HG03457 (cell line): ENCODE results near the gene CDH23.

ENCODE experiments used
- ATAC-seq: cut with Tn5 transposase; IDR thresholded peaks from one replicate; pipeline ENCODE4 v1.9.1; 2021; ENCODE audit warnings: moderate number of reproducible peaks; ENCODE audit not compliant: unreplicated experiment

The CDH23 gene

DNA sequence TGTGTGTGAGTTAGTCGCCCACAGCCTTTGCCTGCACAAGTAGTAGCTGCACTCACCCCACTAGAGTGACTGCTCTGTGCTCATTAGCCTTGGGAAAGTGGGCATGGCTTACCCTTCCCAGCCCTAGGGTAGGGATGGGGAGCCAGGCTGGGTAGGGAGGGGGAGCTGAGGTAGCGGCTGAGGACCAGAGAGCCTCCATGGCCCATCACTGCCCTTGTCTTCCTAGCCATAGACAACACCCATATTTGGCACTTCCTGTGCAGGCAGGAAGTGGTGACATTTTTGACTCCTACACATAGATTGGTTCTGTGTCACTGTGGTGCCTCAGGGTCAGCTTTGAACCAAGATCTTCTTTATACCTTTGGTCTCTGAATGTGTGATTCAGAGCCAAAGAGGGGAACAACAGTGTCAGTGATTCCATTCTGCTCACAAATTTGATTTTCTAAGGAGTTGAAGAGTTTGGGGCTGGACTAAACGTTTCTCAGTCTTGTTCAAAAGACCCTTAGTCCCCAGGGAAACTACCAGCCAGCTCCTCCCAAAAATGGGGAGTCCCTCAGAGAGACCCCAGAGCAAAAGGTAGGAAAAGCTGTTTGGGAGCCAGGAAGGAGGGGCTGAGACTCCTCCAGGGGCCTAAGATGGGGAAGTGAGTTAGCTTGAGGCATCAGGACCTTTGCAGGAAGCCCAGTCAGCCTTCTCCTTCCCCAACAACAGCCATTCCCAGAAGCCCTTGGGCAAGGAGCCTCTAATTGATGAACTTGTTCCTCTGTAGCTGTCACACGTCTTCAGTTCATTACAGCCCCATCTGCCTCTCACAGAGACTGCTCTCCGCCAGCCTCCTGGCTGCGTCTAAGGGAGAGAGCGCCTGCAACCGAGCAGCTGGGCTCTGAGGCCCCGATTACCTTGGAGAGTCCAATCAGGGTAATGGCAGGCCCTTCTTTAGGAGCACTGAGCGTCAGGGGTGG, 135.0 kb downstream of the CDH23 start:
- no peak for ATAC-seq

- no peak for ATAC-seq
Measured at GRCh38 chr10:71532878-71533277, 136.2 kb downstream of the CDH23 start.

- ATAC-seq, result no peak
Measured at GRCh38 chr10:71533936-71534335, 137.2 kb downstream of the CDH23 start.

DNA sequence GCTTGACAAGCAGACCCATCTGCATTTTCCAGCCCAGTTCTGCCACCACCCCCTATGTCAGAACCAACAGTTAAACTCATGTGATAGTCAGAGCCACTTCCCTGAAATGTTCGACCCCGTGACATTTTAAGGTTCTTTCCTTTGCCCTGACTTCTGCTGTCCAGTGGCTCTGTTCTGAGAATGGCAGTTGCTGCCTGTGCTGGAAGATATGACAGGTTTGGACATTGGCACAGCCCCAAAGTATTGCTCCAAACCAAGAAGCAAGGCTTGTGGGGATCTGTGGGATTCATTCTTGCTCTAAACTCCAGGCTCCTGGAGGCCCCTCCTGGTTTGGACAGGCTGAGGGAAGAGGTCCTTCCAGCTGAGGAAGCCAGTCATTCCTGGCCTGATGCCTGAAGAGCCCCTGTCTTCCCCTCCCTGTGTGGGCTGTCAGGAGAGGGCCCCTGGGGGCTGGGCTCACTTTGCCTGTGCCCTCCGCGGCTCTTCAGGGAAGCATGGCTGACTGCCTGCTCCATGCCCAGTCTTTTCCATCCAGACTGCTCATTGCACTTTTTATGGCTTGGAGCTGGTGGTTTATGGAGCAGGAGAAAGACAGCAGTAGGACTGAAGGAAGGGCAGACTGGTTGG, 138.0 kb downstream of the CDH23 start:
- ATAC-seq, result no peak

DNA sequence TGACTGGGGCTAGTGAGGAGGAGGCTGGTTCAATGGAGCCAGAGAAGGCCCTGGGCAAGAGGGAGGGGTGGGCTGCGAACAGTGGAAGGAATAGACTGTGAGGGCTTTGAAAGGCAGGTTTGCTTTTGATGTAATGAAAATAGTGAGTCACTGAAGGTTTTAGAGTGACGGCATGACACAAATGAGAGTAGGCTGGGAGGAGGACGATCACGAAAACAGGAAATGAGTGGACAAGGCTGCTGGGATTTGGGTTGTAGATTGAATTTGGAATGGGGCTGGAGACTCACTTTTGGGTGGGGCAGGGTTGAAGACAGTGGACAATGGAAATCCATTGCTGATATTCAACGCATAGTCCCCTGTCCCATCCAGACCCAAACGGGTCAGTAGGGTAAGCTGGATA, 139.6 kb downstream of the CDH23 start:
- ATAC-seq, result no peak

DNA sequence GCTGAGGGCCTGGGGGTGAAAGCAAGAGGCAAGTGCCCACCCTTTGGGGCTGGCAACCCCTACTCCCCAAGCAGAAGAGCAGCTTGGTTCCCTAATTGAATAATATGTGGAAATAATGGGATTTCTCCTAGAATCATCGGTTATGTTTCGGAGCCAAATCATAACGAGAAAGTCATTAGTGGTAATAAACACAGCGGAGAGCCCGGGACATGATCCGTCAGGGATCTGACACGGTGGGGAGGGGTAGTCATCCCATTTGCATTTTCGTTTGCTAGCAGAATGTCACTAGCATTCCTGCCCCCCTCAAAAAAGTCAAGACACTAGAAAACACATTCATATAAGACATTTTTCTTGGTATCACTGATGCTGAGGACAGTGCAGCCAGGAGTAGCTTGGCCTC, 140.4 kb downstream of the CDH23 start:
- ATAC-seq, result no peak

- ATAC-seq, result no peak
Measured at GRCh38 chr10:71537681-71538080, 141.0 kb downstream of the CDH23 start.

DNA sequence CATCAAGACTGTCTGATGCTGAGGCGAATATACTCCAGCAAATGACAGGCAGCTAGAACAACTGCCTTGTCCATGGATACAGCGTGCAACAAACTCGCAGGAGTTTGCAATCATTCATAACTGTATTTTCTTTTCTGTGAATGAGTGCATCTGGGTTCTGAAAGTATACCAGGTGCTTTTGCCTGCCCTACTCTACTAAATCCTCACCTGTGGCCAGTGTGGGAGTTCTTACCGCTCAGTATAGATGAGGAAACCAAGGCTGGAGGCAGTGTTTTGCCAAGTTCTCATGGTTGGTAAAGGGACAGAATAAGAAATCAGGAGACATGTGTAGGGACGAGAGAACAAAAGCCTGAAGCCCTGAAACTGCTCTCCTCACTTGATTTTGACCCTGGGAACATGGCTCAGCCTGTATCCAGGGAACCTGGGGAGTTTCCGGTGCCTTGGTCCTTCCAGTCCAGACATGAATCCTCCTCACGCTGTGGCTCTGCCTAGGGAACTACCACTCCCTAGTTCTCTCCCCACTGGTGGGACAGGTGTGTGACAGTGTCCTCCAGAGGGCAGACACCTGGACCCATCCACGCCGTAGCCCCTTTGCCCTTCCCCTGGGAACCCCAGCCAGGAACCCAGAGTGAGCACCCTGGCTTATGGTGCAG, 142.0 kb downstream of the CDH23 start:
- no peak for ATAC-seq

DNA sequence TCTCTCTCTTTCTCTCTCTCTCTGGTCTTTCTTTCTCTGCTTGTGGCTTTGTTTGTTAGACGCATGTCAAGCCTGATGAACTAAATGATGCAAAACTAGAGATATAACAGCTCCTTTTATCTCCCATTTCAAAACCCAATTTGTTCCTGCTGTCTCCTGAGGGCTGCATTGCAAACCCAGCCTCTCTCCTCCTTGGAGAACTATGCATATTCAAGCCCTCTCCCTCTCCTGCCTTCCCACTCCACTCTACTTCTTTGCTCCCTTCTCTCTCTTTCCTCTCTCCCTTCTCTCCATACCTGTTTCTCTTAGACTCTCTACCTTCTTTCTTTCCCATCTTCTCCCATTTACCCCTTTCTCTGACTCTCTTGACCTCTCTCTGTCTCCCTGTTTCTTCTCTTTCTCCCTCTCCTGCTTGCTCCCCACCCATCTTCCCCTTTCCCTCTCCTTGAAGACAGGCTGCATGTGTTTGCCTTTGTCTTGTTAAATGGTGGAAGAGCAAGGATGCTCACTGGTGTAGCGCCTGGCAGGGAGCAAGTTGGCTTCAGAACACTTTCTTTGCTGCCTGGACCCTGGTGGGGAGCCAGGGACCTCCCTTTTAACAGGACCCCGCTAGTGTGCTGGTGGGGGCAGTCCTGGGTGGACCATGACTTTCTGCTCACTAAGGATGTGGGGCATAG, 142.9 kb downstream of the CDH23 start:
- no peak for ATAC-seq

DNA sequence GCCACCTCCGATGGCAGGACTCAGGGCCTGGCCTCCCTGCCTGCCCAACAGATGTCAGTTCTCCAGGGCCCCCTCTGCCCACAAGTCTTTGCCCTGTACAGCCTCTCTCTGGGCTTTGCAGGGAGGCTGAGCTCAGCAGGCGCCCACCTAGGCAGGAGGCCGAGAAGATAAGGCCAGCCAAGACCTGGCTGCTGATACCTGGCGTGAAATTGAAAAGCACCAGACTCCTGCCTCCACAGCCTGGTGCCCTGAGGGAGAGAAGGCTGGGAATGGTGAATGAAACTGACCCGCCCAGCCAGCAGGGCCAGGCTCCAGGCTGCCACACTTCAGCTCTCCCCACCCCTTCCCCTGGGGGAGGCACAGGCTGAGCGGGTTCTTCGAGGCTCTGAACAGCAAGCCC, 145.8 kb downstream of the CDH23 start:
- ATAC-seq, result no peak

DNA sequence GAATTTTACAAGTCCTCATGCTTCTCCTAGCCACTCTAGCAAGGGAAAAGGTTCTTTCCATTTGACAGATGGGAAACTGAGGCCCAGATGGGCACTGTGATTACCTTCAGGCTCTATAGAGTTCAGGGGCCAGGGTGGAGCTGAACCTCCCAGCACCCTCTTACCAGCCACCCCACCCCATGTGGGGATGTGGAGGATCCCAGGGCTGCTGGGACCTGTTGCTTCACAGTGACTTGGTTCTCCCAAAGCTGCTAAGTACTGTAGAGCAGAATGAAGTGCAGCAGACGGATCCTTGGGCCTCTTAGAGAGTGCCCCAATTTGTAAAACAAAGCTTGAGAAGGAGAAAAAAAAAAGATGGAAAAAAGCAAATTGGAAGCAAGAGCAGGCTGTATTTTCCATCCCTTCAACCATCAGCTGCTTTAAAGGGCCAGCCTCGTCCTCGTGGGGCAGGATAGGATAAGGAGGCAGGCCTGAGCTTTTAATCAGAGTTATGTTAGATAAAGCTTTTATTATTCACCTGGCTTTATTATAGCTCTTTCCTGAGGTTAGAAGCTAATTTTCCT, 147.0 kb downstream of the CDH23 start:
- no peak for ATAC-seq

DNA sequence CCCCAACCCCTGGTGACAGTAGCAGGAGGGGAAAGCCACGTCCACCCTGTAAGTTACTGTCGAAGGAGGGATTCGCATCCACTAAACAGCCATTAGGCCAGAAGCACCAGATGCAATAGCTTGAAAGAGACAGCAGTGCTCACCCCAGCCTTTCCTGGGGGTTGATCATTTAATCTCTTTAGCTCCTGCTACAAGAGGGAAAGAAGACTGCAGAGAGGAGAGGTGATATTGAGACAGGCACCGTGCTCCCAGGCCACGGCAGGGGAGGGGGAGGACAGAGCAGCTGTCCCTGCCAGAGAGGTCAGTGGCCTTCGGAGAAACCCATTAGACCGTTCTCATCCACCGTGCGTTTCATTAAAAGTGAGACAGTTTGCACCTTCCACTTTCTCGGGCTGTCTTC, 148.3 kb downstream of the CDH23 start:
- ATAC-seq, result no peak

DNA sequence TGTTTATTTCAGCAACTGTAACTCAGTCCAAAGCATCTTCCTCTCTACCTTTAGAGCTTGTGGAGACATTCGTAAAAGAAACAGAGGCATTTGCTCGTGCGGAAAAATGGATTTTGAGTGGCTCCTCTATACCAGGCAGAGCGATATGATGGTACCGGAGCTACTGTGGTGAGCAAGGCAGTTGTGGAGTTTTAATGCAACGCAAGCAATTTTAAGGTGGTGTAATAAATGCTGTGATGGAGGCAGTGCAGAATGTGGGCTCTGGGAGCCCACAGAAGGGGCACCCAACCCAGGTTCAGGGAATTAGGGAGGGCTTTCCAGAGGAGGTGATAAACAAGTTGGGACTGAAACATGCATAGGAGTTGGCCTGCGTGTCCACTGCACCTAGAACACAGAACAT, 149.5 kb downstream of the CDH23 start:
- ATAC-seq, result no peak

DNA sequence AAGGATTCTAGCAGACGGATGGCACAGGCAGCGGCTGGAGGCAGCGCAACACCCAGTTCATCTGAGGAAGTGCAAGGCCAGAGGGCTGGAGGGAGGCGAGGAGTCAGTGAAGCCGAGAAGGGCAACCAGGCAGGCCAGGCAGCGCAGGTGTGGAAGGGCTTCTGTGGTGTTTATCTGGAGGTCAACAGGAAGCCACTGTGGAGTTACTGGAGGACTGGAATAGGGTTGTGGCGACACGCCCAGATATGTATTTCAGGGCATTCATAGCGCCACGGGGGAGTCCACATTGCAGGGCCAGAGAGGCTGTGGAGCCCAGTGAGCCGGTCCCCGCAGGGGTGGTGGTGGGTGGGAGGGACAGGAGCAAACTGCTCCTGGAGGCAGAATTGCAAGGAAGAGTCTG, 150.6 kb downstream of the CDH23 start:
- ATAC-seq, result no peak

DNA sequence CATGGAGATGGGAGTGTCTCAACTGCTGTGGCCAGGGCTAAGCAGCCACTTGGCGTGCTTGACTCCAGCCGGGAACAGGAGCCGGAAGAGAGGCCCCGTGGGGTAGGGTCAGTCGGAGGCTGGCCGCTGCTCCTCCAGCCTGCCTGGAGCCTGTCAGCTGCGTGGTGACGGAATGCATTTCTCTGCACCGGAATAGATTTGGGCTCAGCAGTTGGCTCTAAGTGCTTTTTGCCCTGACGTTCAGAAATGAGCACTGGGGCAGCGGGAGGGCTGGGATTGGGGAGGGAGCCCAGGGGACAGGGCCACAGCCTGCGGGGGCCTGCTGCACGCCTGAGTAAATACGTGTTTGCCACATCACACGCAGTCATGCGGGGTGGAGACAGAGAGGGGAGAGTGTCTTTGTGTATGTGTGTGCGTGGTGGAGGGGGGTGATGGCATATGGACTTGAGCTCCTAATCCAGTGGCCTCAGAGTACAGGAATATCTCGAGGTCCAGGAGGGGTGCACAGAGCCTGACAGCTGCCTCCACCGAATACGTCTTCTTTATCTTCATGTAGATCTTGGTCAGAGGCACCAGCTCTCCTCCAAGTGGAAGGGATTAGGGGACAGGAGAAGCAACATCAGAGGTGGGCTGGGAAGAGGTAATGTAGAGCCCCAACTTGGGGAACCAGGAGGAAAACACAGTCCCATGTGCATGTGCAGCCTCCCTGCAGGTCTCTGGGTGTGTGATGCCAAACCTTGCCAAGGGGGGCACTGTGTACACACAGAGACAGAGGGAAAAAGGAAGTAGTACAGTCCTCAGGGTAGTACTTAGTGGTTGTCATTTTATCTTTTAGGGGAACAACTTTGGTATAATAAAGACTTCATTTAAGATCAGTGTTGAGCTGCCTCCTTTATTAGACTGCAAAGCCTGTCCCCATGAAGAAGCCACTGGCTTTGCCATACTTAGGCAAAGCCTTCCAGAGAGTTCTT, 151.4 kb downstream of the CDH23 start:
- no peak for ATAC-seq

- ATAC-seq, result no peak
Measured at GRCh38 chr10:71549766-71550533, 153.2 kb downstream of the CDH23 start.

GRCh38 chr10:71550628-71551027, 153.9 kb downstream of the CDH23 start:
- no peak for ATAC-seq

DNA sequence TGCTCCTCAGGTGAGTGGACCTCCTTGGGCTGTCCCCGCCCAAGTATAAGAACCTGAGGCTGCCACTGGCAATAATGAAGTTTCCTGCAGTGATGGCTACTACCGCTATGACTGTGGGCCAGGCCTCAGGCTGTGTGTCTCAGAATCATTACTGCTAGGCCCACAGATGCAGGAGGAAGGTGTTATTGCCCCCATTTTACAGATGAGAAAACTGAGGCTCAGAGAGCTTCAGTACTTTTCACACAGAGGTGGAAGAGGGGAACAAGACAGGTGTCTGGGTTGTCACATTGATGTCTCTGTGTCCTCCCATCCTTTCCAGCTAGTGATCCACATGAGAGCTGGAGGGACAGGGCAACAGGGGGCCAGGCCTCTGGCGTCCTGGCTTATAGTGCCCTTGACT, 155.2 kb downstream of the CDH23 start:
- no peak for ATAC-seq

GRCh38 chr10:71553432-71553831, 156.7 kb downstream of the CDH23 start:
- ATAC-seq, result no peak
